ENCODE results near the gene DCLK1.

The DCLK1 gene

GRCh38 chr13:35854286-35854685 is 276.9 kb downstream of the DCLK1 start:
- no peak for DNase-seq

GRCh38 chr13:35851881-35852280 is 279.3 kb downstream of the DCLK1 start:
- no peak for DNase-seq

GRCh38 chr13:35851356-35851755 is 279.8 kb downstream of the DCLK1 start:
- no peak for DNase-seq

- DNase-seq = no peak
Observed at GRCh38 chr13:35850569-35850968, 280.6 kb downstream of the DCLK1 start.

- DNase-seq = no peak
Observed at GRCh38 chr13:35849256-35849644, 281.9 kb downstream of the DCLK1 start.

- DNase-seq = no peak
Observed at GRCh38 chr13:35848336-35849255, 282.6 kb downstream of the DCLK1 start.

GRCh38 chr13:35843272-35843671 is 287.9 kb downstream of the DCLK1 start:
- no peak for DNase-seq

- no peak for DNase-seq
Observed at GRCh38 chr13:35841060-35841521, 290.1 kb downstream of the DCLK1 start.

GRCh38 chr13:35839806-35840205 is 291.4 kb downstream of the DCLK1 start:
- no peak for DNase-seq

GRCh38 chr13:35838356-35838755 is 292.8 kb downstream of the DCLK1 start:
- DNase-seq = no peak

- DNase-seq = no peak
Observed at GRCh38 chr13:35836446-35836845, 294.7 kb downstream of the DCLK1 start.

GRCh38 chr13:35835989-35836388 is 295.2 kb downstream of the DCLK1 start:
- DNase-seq = no peak

- no peak for DNase-seq
Observed at GRCh38 chr13:35833608-35834275, 297.4 kb downstream of the DCLK1 start.

GRCh38 chr13:35833031-35833430 is 298.2 kb downstream of the DCLK1 start:
- no peak for DNase-seq

- no peak for DNase-seq
Observed at GRCh38 chr13:35832551-35832950, 298.6 kb downstream of the DCLK1 start.

GRCh38 chr13:35830850-35831450 is 300.2 kb downstream of the DCLK1 start:
- no peak for DNase-seq

GRCh38 chr13:35826626-35827254 is 304.4 kb downstream of the DCLK1 start:
- no peak for DNase-seq

GRCh38 chr13:35824825-35825224 is 306.4 kb downstream of the DCLK1 start:
- no peak for DNase-seq

- DNase-seq = no peak
Observed at GRCh38 chr13:35824395-35824794, 306.8 kb downstream of the DCLK1 start.

GRCh38 chr13:35822666-35823065 is 308.5 kb downstream of the DCLK1 start:
- DNase-seq = no peak

GRCh38 chr13:35818633-35819067 is 312.5 kb downstream of the DCLK1 start:
- DNase-seq = no peak

- no peak for DNase-seq
Observed at GRCh38 chr13:35817642-35818607, 313.3 kb downstream of the DCLK1 start.

All from amniotic stem cell (primary cell).